GM23338 (cell line): ENCODE results near the gene SCNN1A. TPM values are rescaled to one million over a fixed set of nuclear protein-coding genes. Genes with fewer than 3 reads are reported as not detected.
A peak's percentile ranks its signal among the peaks of the same experiment; 100 is the strongest.

Experiments used
- ATAC-seq: fragments of 200-7000 bp; cut with Tn5 transposase; 3 replicates; pipeline ENCODE4 v1.9.1; 2020
- DNase-seq: peaks from one replicate; pipeline ENCODE4 v3.0.0-alpha.2; 2015; ENCODE audit warnings: low spot score
- H2AFZ ChIP-seq: fragments of 200-600 bp; sonication (generic); 2 replicates; pipeline ENCODE4 v1.8.0; 2016; ENCODE audit warnings: antibody characterized with exemption, mild to moderate bottlenecking, moderate library complexity
- H3F3A ChIP-seq: fragments of 200-600 bp; sonication (generic); replicated peaks from 2 replicates; pipeline ENCODE4 v1.8.0; 2017; ENCODE audit warnings: antibody characterized with exemption, mixed run types, low read depth
- H3K27ac ChIP-seq: fragments of 200-600 bp; sonication (generic); 2 replicates; pipeline ENCODE4 v1.6.1; 2016; ENCODE audit warnings: low read depth
- H3K27me3 ChIP-seq: fragments of 200-600 bp; sonication (generic); 2 replicates; pipeline ENCODE4 v1.8.0; 2016; ENCODE audit warnings: mild to moderate bottlenecking, mixed run types, moderate library complexity; ENCODE audit not compliant: insufficient read depth
- H3K36me3 ChIP-seq: fragments of 200-600 bp; sonication (generic); 2 replicates; pipeline ENCODE4 v1.8.0; 2016; ENCODE audit warnings: mild to moderate bottlenecking; ENCODE audit not compliant: insufficient read depth
- H3K4me1 ChIP-seq: fragments of 200-600 bp; sonication (generic); 2 replicates; pipeline ENCODE4 v1.8.0; 2016; ENCODE audit warnings: mild to moderate bottlenecking, moderate library complexity; ENCODE audit not compliant: insufficient read depth
- H3K4me2 ChIP-seq: fragments of 200-600 bp; sonication (generic); 2 replicates; pipeline ENCODE4 v1.7.1; 2017; ENCODE audit warnings: mixed run types
- H3K4me3 ChIP-seq: fragments of 200-600 bp; sonication (generic); 2 replicates; pipeline ENCODE4 v1.6.1; 2016; ENCODE audit warnings: mixed run types
- H3K79me2 ChIP-seq: fragments of 200-600 bp; sonication (generic); replicated peaks from 2 replicates; pipeline ENCODE4 v1.8.0; 2017; ENCODE audit warnings: mild to moderate bottlenecking; ENCODE audit not compliant: insufficient read depth
- H3K9me2 ChIP-seq: fragments of 200-600 bp; sonication (generic); 2 replicates; pipeline ENCODE4 v1.8.0; 2017; ENCODE audit not compliant: insufficient read depth
- H4K20me1 ChIP-seq: fragments of 200-600 bp; sonication (generic); replicated peaks from 2 replicates; pipeline ENCODE4 v1.8.0; 2017; ENCODE audit warnings: mild to moderate bottlenecking; ENCODE audit not compliant: insufficient read depth
- H3K27ac Mint-ChIP-seq: 2 replicates; pipeline ENCODE4 v1.8.0; 2020; ENCODE audit warnings: inconsistent platforms, mild to moderate bottlenecking, moderate library complexity, mixed read lengths
- H3K27me3 Mint-ChIP-seq: 3 replicates; pipeline ENCODE4 v1.8.0; 2022; ENCODE audit warnings: low read depth, mild to moderate bottlenecking, moderate library complexity, mixed read lengths, inconsistent platforms; ENCODE audit not compliant: insufficient read depth, poor library complexity
- H3K36me3 Mint-ChIP-seq: 3 replicates; pipeline ENCODE4 v1.8.0; 2021; ENCODE audit warnings: low read depth, mild to moderate bottlenecking, inconsistent platforms, moderate library complexity, mixed read lengths
- H3K4me1 Mint-ChIP-seq: 3 replicates; pipeline ENCODE4 v1.8.0; 2020; ENCODE audit warnings: mild to moderate bottlenecking, inconsistent platforms, mixed read lengths
- H3K4me3 Mint-ChIP-seq: 3 replicates; pipeline ENCODE4 v1.8.0; 2021; ENCODE audit warnings: moderate library complexity, mild to moderate bottlenecking, inconsistent platforms, mixed read lengths
- H3K9me3 Mint-ChIP-seq: 3 replicates; pipeline ENCODE4 v1.8.0; 2020; ENCODE audit warnings: moderate library complexity, mild to moderate bottlenecking, inconsistent platforms, mixed read lengths
- JUNB ChIP-seq: IDR thresholded peaks from one replicate; pipeline ENCODE4 v1.6.1; 2016; ENCODE audit warnings: antibody characterized with exemption; ENCODE audit not compliant: unreplicated experiment
- NANOG ChIP-seq: IDR thresholded peaks from 2 replicates; pipeline ENCODE4 v1.6.1; 2016; ENCODE audit warnings: antibody characterized with exemption, borderline replicate concordance
- POLR2AphosphoS5 ChIP-seq: IDR thresholded peaks from 2 replicates; pipeline ENCODE4 v1.6.1; 2016; ENCODE audit warnings: antibody characterized with exemption, low read depth
- REST ChIP-seq: IDR thresholded peaks from one replicate; pipeline ENCODE4 v1.6.1; 2018; ENCODE audit warnings: antibody characterized with exemption; ENCODE audit not compliant: unreplicated experiment
- STAT1 ChIP-seq: IDR thresholded peaks from one replicate; pipeline ENCODE4 v1.6.1; 2016; ENCODE audit warnings: antibody characterized with exemption; ENCODE audit not compliant: unreplicated experiment
- ZNF331 ChIP-seq: fragments of 250-450 bp; sonication (Bioruptor Pico); IDR thresholded peaks from 2 replicates; pipeline ENCODE4 v1.5.0; 2020; ENCODE audit warnings: low read depth, mild to moderate bottlenecking, moderate library complexity
- polyA plus RNA-seq: library from polyadenylated mRNA; unstranded; fragments of >200 nt; fragmentation: Nextera tagmentation; extraction: Ambion mirVana; gene quantifications from 2 replicates; pipeline ENCODE4 v1.2.1, GENCODE V29; 2016
- total RNA-seq: library from RNA; depleted of rRNA; stranded (reverse); fragments of >200 nt; shearing (Covaris generic); gene quantifications from 2 replicates; pipeline ENCODE4 v1.2.3, GENCODE V29; 2014
- TF ChIP-seq, protein P1 (sequence below), 2 experiments: fragments of 200-600 bp in 1 of 2; sonication (generic) in 1 of 2; conservative IDR thresholded peaks; 2 replicates each; pipeline versions ENCODE4 v1.5.1 to v1.6.1; 2016 to 2017; ENCODE audit warnings: antibody characterized with exemption in 2 of 2, low read depth in 2 of 2, mild to moderate bottlenecking in 2 of 2, moderate library complexity in 1 of 2
- TF ChIP-seq, protein P2 (sequence below): IDR thresholded peaks from 2 replicates; pipeline ENCODE4 v1.6.1; 2016; ENCODE audit warnings: antibody characterized with exemption
- TF ChIP-seq, protein P3 (sequence below): fragments of 250-450 bp; sonication (Bioruptor Pico); IDR thresholded peaks from 2 replicates; pipeline ENCODE4 v1.5.0; 2020; ENCODE audit warnings: mild to moderate bottlenecking, moderate library complexity

Gene SCNN1A
- total and polyA plus RNA-seq, 2 experiments from 2014 or later = 37.1 to 125 TPM

GRCh38 chr12:6392504-6392903 lies 17.1 kb upstream of the SCNN1A start:
- Histone ChIP-seq H4K20me1 (no peaks in the 10 kb centered on the region), H3K27ac (no peak overlapping the region), H3K79me2 (no peaks in the 10 kb centered on the region), H3K4me1 (peaks cover 13% of the 10 kb centered on the region), H3K27me3 (no peaks in the 10 kb centered on the region), H3K9me2 (peaks cover 3% of the 10 kb centered on the region; the same call in 1 of the 2 replicates), H3K4me3 (no peak overlapping the region), H2AFZ (no peak overlapping the region), H3F3A (peaks cover 9% of the 10 kb centered on the region; the same call in 1 of the 2 replicates), H3K36me3 (no peaks in the 10 kb centered on the region), H3K4me2 (no peak overlapping the region)
- Mint-ChIP-seq H3K4me3 (no peak overlapping the region), H3K4me1 (peaks cover 26% of the 10 kb centered on the region), H3K36me3 (no peaks in the 10 kb centered on the region), H3K9me3 (no peaks in the 10 kb centered on the region; the same call in 2 of the 3 replicates), H3K27me3 (peaks cover 9% of the 10 kb centered on the region), H3K27ac (0 out of 2 replicates have a peak overlapping the region, but pooled peaks have one; percentile 18)
- no peak for DNase-seq
- no peak for ATAC-seq
- TF ChIP-seq JUNB (no peak), REST (no peak), ZNF331 (CRISPR knock-in tag) (no peak), STAT1 (no peak), POLR2AphosphoS5 (no peak), NANOG (no peak)
- TF ChIP-seq, protein P1, sequence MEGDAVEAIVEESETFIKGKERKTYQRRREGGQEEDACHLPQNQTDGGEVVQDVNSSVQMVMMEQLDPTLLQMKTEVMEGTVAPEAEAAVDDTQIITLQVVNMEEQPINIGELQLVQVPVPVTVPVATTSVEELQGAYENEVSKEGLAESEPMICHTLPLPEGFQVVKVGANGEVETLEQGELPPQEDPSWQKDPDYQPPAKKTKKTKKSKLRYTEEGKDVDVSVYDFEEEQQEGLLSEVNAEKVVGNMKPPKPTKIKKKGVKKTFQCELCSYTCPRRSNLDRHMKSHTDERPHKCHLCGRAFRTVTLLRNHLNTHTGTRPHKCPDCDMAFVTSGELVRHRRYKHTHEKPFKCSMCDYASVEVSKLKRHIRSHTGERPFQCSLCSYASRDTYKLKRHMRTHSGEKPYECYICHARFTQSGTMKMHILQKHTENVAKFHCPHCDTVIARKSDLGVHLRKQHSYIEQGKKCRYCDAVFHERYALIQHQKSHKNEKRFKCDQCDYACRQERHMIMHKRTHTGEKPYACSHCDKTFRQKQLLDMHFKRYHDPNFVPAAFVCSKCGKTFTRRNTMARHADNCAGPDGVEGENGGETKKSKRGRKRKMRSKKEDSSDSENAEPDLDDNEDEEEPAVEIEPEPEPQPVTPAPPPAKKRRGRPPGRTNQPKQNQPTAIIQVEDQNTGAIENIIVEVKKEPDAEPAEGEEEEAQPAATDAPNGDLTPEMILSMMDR (conservative IDR thresholded peaks at IDR 0.05; ENCODE audit: low read depth in 2 of 2) = no peak
- TF ChIP-seq, protein P2, sequence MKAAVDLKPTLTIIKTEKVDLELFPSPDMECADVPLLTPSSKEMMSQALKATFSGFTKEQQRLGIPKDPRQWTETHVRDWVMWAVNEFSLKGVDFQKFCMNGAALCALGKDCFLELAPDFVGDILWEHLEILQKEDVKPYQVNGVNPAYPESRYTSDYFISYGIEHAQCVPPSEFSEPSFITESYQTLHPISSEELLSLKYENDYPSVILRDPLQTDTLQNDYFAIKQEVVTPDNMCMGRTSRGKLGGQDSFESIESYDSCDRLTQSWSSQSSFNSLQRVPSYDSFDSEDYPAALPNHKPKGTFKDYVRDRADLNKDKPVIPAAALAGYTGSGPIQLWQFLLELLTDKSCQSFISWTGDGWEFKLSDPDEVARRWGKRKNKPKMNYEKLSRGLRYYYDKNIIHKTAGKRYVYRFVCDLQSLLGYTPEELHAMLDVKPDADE = no peak
- TF ChIP-seq, protein P3, sequence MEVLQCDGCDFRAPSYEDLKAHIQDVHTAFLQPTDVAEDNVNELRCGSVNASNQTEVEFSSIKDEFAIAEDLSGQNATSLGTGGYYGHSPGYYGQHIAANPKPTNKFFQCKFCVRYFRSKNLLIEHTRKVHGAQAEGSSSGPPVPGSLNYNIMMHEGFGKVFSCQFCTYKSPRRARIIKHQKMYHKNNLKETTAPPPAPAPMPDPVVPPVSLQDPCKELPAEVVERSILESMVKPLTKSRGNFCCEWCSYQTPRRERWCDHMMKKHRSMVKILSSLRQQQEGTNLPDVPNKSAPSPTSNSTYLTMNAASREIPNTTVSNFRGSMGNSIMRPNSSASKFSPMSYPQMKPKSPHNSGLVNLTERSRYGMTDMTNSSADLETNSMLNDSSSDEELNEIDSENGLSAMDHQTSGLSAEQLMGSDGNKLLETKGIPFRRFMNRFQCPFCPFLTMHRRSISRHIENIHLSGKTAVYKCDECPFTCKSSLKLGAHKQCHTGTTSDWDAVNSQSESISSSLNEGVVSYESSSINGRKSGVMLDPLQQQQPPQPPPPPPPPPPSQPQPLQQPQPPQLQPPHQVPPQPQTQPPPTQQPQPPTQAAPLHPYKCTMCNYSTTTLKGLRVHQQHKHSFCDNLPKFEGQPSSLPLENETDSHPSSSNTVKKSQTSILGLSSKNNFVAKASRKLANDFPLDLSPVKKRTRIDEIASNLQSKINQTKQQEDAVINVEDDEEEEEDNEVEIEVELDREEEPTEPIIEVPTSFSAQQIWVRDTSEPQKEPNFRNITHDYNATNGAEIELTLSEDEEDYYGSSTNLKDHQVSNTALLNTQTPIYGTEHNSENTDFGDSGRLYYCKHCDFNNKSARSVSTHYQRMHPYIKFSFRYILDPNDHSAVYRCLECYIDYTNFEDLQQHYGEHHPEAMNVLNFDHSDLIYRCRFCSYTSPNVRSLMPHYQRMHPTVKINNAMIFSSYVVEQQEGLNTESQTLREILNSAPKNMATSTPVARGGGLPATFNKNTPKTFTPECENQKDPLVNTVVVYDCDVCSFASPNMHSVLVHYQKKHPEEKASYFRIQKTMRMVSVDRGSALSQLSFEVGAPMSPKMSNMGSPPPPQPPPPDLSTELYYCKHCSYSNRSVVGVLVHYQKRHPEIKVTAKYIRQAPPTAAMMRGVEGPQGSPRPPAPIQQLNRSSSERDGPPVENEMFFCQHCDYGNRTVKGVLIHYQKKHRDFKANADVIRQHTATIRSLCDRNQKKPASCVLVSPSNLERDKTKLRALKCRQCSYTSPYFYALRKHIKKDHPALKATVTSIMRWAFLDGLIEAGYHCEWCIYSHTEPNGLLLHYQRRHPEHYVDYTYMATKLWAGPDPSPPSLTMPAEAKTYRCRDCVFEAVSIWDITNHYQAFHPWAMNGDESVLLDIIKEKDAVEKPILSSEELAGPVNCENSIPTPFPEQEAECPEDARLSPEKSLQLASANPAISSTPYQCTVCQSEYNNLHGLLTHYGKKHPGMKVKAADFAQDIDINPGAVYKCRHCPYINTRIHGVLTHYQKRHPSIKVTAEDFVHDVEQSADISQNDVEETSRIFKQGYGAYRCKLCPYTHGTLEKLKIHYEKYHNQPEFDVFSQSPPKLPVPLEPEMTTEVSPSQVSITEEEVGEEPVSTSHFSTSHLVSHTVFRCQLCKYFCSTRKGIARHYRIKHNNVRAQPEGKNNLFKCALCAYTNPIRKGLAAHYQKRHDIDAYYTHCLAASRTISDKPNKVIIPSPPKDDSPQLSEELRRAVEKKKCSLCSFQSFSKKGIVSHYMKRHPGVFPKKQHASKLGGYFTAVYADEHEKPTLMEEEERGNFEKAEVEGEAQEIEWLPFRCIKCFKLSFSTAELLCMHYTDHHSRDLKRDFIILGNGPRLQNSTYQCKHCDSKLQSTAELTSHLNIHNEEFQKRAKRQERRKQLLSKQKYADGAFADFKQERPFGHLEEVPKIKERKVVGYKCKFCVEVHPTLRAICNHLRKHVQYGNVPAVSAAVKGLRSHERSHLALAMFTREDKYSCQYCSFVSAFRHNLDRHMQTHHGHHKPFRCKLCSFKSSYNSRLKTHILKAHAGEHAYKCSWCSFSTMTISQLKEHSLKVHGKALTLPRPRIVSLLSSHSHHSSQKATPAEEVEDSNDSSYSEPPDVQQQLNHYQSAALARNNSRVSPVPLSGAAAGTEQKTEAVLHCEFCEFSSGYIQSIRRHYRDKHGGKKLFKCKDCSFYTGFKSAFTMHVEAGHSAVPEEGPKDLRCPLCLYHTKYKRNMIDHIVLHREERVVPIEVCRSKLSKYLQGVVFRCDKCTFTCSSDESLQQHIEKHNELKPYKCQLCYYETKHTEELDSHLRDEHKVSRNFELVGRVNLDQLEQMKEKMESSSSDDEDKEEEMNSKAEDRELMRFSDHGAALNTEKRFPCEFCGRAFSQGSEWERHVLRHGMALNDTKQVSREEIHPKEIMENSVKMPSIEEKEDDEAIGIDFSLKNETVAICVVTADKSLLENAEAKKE (CRISPR knock-in tag) = no peak
